HL-60 (cell line): ENCODE measurements around the gene ARRDC4.

Experiments used
- DNase-seq, 2 experiments: peaks; one replicate each; pipeline ENCODE4 v3.0.0-alpha.2; 2010 to 2020; ENCODE audit warnings: low read depth in 1 of 2, low spot score in 1 of 2
- H3K27ac ChIP-seq: fragments of 250-450 bp; sonication (Bioruptor Pico); replicated peaks from 2 replicates; pipeline ENCODE4 v1.5.1; 2020; ENCODE audit warnings: mild to moderate bottlenecking, moderate library complexity
- H3K27me3 ChIP-seq: fragments of 250-450 bp; sonication (Bioruptor Pico); 2 replicates; pipeline ENCODE4 v1.5.1; 2021; ENCODE audit warnings: mild to moderate bottlenecking, moderate library complexity; ENCODE audit not compliant: insufficient read depth, poor library complexity, severe bottlenecking
- H3K4me3 ChIP-seq: replicated peaks from 2 replicates; pipeline ENCODE4 v1.5.1; 2011; ENCODE audit warnings: mild to moderate bottlenecking, control low read depth, low read length; ENCODE audit not compliant: insufficient read depth
- GABPA ChIP-seq: IDR thresholded peaks from 2 replicates; pipeline ENCODE4 v1.6.1; 2012; ENCODE audit warnings: low read depth
- POLR2AphosphoS5 ChIP-seq: IDR thresholded peaks from 2 replicates; pipeline ENCODE4 v1.6.1; 2012; ENCODE audit warnings: low read depth
- SPI1 ChIP-seq: IDR thresholded peaks from 2 replicates; pipeline ENCODE4 v1.6.1; 2012; ENCODE audit warnings: low read depth, mild to moderate bottlenecking, borderline replicate concordance
- TF ChIP-seq, protein P1 (sequence below): IDR thresholded peaks from 2 replicates; pipeline ENCODE4 v1.6.1; 2012; ENCODE audit warnings: low read depth; ENCODE audit not compliant: insufficient replicate concordance
- TF ChIP-seq, protein P2 (sequence below): IDR thresholded peaks from one replicate; pipeline ENCODE4 v1.5.1; 2011; ENCODE audit warnings: low read length, control low read depth, inconsistent platforms; ENCODE audit not compliant: insufficient read depth

Gene ARRDC4

DNA sequence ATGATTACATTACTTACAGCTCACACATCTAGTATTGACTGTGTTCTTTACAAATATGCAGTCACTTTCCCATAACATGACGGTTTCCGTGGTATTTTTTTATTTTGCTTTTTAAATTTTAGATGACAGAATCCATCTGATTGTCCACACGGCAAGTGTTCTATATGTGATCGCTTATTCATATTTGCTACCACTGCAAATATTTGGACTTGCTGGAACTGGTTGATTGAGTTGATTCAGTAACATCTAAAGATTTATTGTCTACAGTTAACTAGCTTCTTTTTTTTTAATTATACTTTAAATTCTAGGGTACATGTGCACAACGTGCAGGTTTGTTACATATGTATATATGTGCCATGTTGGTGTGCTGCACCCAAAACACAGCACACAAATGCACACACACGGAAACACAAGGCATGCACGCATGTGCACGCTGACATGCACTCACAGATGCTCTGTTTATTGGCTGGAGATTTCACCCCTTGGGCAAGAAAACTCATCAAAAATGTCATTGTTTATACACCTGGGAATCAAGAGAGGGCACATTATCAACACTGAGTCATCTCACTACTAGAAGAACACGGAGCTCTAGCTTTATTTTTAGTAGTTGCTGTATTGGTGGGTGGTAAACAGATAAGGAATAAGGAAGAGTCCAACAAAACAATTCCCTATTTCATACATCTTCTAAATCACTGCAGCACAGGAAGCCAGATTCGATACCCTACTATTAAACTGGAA lies 16.4 kb downstream of the ARRDC4 start:
- TF ChIP-seq, protein P1, sequence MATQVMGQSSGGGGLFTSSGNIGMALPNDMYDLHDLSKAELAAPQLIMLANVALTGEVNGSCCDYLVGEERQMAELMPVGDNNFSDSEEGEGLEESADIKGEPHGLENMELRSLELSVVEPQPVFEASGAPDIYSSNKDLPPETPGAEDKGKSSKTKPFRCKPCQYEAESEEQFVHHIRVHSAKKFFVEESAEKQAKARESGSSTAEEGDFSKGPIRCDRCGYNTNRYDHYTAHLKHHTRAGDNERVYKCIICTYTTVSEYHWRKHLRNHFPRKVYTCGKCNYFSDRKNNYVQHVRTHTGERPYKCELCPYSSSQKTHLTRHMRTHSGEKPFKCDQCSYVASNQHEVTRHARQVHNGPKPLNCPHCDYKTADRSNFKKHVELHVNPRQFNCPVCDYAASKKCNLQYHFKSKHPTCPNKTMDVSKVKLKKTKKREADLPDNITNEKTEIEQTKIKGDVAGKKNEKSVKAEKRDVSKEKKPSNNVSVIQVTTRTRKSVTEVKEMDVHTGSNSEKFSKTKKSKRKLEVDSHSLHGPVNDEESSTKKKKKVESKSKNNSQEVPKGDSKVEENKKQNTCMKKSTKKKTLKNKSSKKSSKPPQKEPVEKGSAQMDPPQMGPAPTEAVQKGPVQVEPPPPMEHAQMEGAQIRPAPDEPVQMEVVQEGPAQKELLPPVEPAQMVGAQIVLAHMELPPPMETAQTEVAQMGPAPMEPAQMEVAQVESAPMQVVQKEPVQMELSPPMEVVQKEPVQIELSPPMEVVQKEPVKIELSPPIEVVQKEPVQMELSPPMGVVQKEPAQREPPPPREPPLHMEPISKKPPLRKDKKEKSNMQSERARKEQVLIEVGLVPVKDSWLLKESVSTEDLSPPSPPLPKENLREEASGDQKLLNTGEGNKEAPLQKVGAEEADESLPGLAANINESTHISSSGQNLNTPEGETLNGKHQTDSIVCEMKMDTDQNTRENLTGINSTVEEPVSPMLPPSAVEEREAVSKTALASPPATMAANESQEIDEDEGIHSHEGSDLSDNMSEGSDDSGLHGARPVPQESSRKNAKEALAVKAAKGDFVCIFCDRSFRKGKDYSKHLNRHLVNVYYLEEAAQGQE = no peak
- TF ChIP-seq POLR2AphosphoS5 = no peak
- no peak for TF ChIP-seq GABPA
- TF ChIP-seq, protein P2, sequence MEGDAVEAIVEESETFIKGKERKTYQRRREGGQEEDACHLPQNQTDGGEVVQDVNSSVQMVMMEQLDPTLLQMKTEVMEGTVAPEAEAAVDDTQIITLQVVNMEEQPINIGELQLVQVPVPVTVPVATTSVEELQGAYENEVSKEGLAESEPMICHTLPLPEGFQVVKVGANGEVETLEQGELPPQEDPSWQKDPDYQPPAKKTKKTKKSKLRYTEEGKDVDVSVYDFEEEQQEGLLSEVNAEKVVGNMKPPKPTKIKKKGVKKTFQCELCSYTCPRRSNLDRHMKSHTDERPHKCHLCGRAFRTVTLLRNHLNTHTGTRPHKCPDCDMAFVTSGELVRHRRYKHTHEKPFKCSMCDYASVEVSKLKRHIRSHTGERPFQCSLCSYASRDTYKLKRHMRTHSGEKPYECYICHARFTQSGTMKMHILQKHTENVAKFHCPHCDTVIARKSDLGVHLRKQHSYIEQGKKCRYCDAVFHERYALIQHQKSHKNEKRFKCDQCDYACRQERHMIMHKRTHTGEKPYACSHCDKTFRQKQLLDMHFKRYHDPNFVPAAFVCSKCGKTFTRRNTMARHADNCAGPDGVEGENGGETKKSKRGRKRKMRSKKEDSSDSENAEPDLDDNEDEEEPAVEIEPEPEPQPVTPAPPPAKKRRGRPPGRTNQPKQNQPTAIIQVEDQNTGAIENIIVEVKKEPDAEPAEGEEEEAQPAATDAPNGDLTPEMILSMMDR = no peak
- TF ChIP-seq SPI1 = no peak
- Histone ChIP-seq H3K4me3 (no peak overlapping the region), H3K27me3 (no peaks in the 10 kb centered on the region), H3K27ac (no peak overlapping the region)
- no peak for DNase-seq

- no peak overlapping the region for H3K27ac ChIP-seq
- no peak for DNase-seq
- TF ChIP-seq POLR2AphosphoS5 (no peak), SPI1 (no peak), GABPA (no peak)
- TF ChIP-seq, protein P2 = no peak
- TF ChIP-seq, protein P1 = no peak
- H3K4me3 ChIP-seq = no peak overlapping the region
- H3K27me3 ChIP-seq = no peaks in the 10 kb centered on the region
These were observed 17.2 kb downstream of the ARRDC4 start for GRCh38 chr15:97977734-97978133.

- TF ChIP-seq, protein P1 = no peak
- no peak for DNase-seq
These were observed 18.1 kb downstream of the ARRDC4 start for GRCh38 chr15:97978401-97979139.

More at GRCh38 chr15:97978401-97979139, 18.1 kb downstream of the ARRDC4 start:
- Histone ChIP-seq H3K27ac (no peak overlapping the region), H3K4me3 (no peak overlapping the region), H3K27me3 (no peaks in the 10 kb centered on the region)
